Bronchial smooth muscle cell (primary cell): ENCODE measurements around the gene TMEM167A. TPM values are rescaled to one million over a fixed set of nuclear protein-coding genes. Genes with fewer than 3 reads are reported as not detected.

Experiments
- total RNA-seq: library from RNA; depleted of rRNA; stranded (reverse); fragments of >200 nt; gene quantifications from 2 replicates; pipeline ENCODE4 v1.2.1, GENCODE V29; 2014

The TMEM167A gene
- 50.0 and 51.7 TPM in 2 replicates for total RNA-seq

GRCh38 chr5:83076742-83077661, at the start of gene TMEM167A, which contains the start of gene XRCC4:
Gene TMEM167A, minus strand, starts transcription at chr5:83077394. Its CDS starts 71 bp downstream, at chr5:83077323.
Gene XRCC4, plus strand, starts transcription at chr5:83077547. Its CDS starts 27,373 bp downstream, at chr5:83104920.

Other genes starting within 250 kb of the TMEM167A start
- gene XRCC4, start 153 bp upstream of the TMEM167A start, total RNA-seq = 3.0 and 6.5 TPM in 2 replicates